Heart right ventricle (tissue), 16 donors: Measurements from ENCODE around the gene GMFB. TPM values are rescaled to one million over a fixed set of nuclear protein-coding genes. Genes with fewer than 3 reads are reported as not detected.

Experiments used
- ATAC-seq, 8 donors: fragments of 200-7000 bp; cut with Tn5 transposase; one replicate each; pipeline ENCODE4 v1.9.1; 2020; ENCODE audit warnings: mild to moderate bottlenecking in 8 of 8, moderate library complexity in 8 of 8, moderate number of reproducible peaks in 1 of 8
- DNase-seq, 2 donors: peaks; one replicate each; pipeline ENCODE4 v3.0.0-alpha.2; 2020
- H3K27ac ChIP-seq, 10 donors: fragments of 200-600 bp; sonication (generic) in 2 of 10; one replicate each; pipeline versions ENCODE4 v1.5.0 to v1.8.0; 2020 to 2022; ENCODE audit warnings: mild to moderate bottlenecking in 3 of 10
- H3K27me3 ChIP-seq, 7 donors: fragments of 200-600 bp; one replicate each; pipeline ENCODE4 v1.8.0; 2021 to 2022; ENCODE audit warnings: mild to moderate bottlenecking in 2 of 7
- H3K36me3 ChIP-seq, 9 donors: fragments of 200-600 bp; sonication (generic) in 1 of 9; one replicate each; pipeline versions ENCODE4 v1.5.0 to v1.8.0; 2020 to 2022; ENCODE audit warnings: mild to moderate bottlenecking in 2 of 9
- H3K4me1 ChIP-seq, 9 donors: fragments of 200-600 bp; sonication (generic) in 1 of 9; one replicate each; pipeline versions ENCODE4 v1.5.0 to v1.8.0; 2020 to 2022; ENCODE audit warnings: mild to moderate bottlenecking in 4 of 9
- H3K4me3 ChIP-seq, 10 donors: fragments of 200-600 bp; sonication (generic) in 2 of 10; one replicate each; pipeline versions ENCODE4 v1.5.0 to v1.8.0; 2020 to 2022; ENCODE audit warnings: mild to moderate bottlenecking in 7 of 10, moderate library complexity in 2 of 10
- H3K9me3 ChIP-seq, 11 donors: fragments of 200-600 bp in 10 of 11; sonication (generic) in 2 of 11; one replicate each; pipeline versions ENCODE4 v1.5.0 to v1.8.0; 2013 to 2022; ENCODE audit warnings: mild to moderate bottlenecking in 2 of 11, control low read depth in 1 of 11, moderate library complexity in 1 of 11
- CTCF ChIP-seq, 9 donors: fragments of 200-600 bp; sonication (generic) in 2 of 9; IDR thresholded peaks; one replicate each; pipeline versions ENCODE4 v1.5.0 to v1.8.0; 2021 to 2022; ENCODE audit warnings: antibody characterized with exemption in 9 of 9, mild to moderate bottlenecking in 5 of 9, moderate library complexity in 1 of 9
- WGBS, 2 donors: extraction: QIAGEN DNeasy Blood & Tissue Kit; methylation state at CpG; one replicate each; pipeline ENCODE4 v1.1.7; 2013; ENCODE audit warnings: inconsistent platforms in 1 of 2; 5-methylcytosine and 5-hydroxymethylcytosine counted together
- intact Hi-C, 10 donors: fragments of 100-400 bp; cut with DNase I; formaldehyde crosslinking; loops; one replicate each; pipeline versions ENCODE4 v1.11.1 to v1.14.2; 2022
- polyA plus RNA-seq, 2 donors: library from polyadenylated mRNA; stranded (reverse); fragments of 200-250 nt; gene quantifications; one replicate each; pipeline ENCODE4 v1.2.3, GENCODE V29; 2013
- total RNA-seq, 10 donors: library from RNA; stranded (reverse); fragmentation: NEBNext Ultra II Directional in 3 of 10; extraction: Animal tissue kit (Norgen Biotek cat#: 25700) in 3 of 10; gene quantifications; one replicate each; pipeline versions ENCODE4 v1.2.1 to v1.2.4, GENCODE V29; 2021 to 2023
- donor health status: Arrhythmogenic right ventricular cardiomyopathy.
- donor health status: ischemic (EF 13 %, LVEDD 7.1; RV severe dilation, severe dysfunction).
- donor health status: healthy with polysubstance abuse.
- donor health status: DM: no; HTN: yes; CAD: no.
- donor health status: DM: no; HTN: no; CAD: no.
- donor health status: ischemic (EF 25% LVEDD 6.9; RV normal size, moderate dysfunction).
- donor health status: ischemic (EF 25% LVEDD 5.7; RV mildly dilated, moderate dysfunction).
- donor health status: healthy.
- donor health status: DM: yes; HTN: yes; CAD: no.
- donor health status: Ischemic cardiomyopathy.
- donor health status: ischemic (EF 35%, LVEDD 5.7; RV mildly dilated, moderate dysfunction).
- donor health status: nonischemic (EF 11% LVEDD 7.7; RV severe dilation, severe dysfunction).
- donor health status: DM: yes; HTN: yes; CAD: no.
- donor health status: PGD.
- donor health status: ischemic (EF 29% LVEDD 5.4; RV normal size, mild dysfunction).
- donor health status: nonischemic (EF 23%, LVEDD 6.1; RV moderate dilation, normal function).

Gene GMFB
- total and polyA plus RNA-seq, 12 donors, result 9.1 to 30.5 (median 19.6) TPM

- intact Hi-C loops, result loop anchor here in 1 of 10 donors (5.0 kb wide), 1 partner anchor 37 kb away; no protein-coding TSS in a partner anchor
- no peak for ATAC-seq
These were observed 4.9 kb downstream of the GMFB start for GRCh38 chr14:54483846-54484245.

GRCh38 chr14:54483073-54483745 lies 5.6 kb downstream of the GMFB start:
- intact Hi-C loops, result loop anchor here in 1 of 10 donors (5.0 kb wide), 1 partner anchor 36 kb away; no protein-coding TSS in a partner anchor
- WGBS, 2 donors, result 78 to 80% methylated on average over 8 of the region's 8 CpGs
- no peak for TF ChIP-seq CTCF (IDR thresholded peaks at IDR 0.05)
- DNase-seq (no peak), ATAC-seq (peak in 2 of 8 donors; percentile 8 to 49)
- Histone ChIP-seq H3K9me3 (no peaks in the 10 kb centered on the region), H3K36me3 (peaks cover 0 to 53% (median 0%) of the 10 kb centered on the region in 9 donors), H3K4me1 (peaks cover 6 to 94% (median 50%) of the 10 kb centered on the region in 9 donors), H3K4me3 (no peak overlapping the region), H3K27me3 (no peaks in the 10 kb centered on the region), H3K27ac (peak overlapping the region in 1 of 10 donors; percentile 1)

More at GRCh38 chr14:54483846-54484245, 4.9 kb downstream of the GMFB start:
- Histone ChIP-seq H3K4me1 (peaks cover 6 to 90% (median 46%) of the 10 kb centered on the region in 9 donors), H3K27ac (peak overlapping the region in 1 of 10 donors; percentile 1), H3K27me3 (no peaks in the 10 kb centered on the region), H3K36me3 (peaks cover 0 to 47% (median 0%) of the 10 kb centered on the region in 9 donors), H3K9me3 (no peaks in the 10 kb centered on the region), H3K4me3 (no peak overlapping the region)
- DNase-seq, result no peak
- TF ChIP-seq CTCF (IDR thresholded peaks at IDR 0.05), result no peak

- Histone ChIP-seq H3K27ac (no peak overlapping the region), H3K36me3 (peaks cover 0 to 69% (median 0%) of the 10 kb centered on the region in 9 donors), H3K4me1 (peaks cover 0 to 80% (median 39%) of the 10 kb centered on the region in 9 donors), H3K4me3 (no peak overlapping the region), H3K27me3 (no peaks in the 10 kb centered on the region), H3K9me3 (no peaks in the 10 kb centered on the region)
- no peak for DNase-seq
- WGBS, 2 donors, result 84 to 87% methylated on average over 2 of the region's 2 CpGs
- TF ChIP-seq CTCF (IDR thresholded peaks at IDR 0.05), result no peak
- intact Hi-C loops, result loop anchor here in 1 of 10 donors (5.0 kb wide), 1 partner anchor 34 kb away; no protein-coding TSS in a partner anchor
- ATAC-seq, result no peak
These were observed 7.1 kb downstream of the GMFB start for GRCh38 chr14:54481695-54482094.

GRCh38 chr14:54480830-54481562 lies 7.8 kb downstream of the GMFB start:
- H3K36me3 ChIP-seq, result peaks cover 0 to 76% (median 0%) of the 10 kb centered on the region in 9 donors
- TF ChIP-seq CTCF (IDR thresholded peaks at IDR 0.05), result no peak
- H3K4me1 ChIP-seq, result peaks cover 0 to 74% (median 34%) of the 10 kb centered on the region in 9 donors
- H3K4me3 ChIP-seq, result no peak overlapping the region
- no peak overlapping the region for H3K27ac ChIP-seq
- no peaks in the 10 kb centered on the region for H3K9me3 ChIP-seq
- DNase-seq (no peak), ATAC-seq (no peak)
- intact Hi-C loops, result loop anchor here in 1 of 10 donors (5.0 kb wide), 1 partner anchor 34 kb away; no protein-coding TSS in a partner anchor
- H3K27me3 ChIP-seq, result no peaks in the 10 kb centered on the region
- 95% methylated on average over 4 of the region's 4 CpGs for WGBS, 2 donors
